ENCODE results near the gene C1QA.

C1QA gene, protein sequence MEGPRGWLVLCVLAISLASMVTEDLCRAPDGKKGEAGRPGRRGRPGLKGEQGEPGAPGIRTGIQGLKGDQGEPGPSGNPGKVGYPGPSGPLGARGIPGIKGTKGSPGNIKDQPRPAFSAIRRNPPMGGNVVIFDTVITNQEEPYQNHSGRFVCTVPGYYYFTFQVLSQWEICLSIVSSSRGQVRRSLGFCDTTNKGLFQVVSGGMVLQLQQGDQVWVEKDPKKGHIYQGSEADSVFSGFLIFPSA

GRCh38 chr1:22636353-22636752 is at the start of gene C1QA:
TSS of gene C1QA (plus strand) at chr1:22636628. CDS start at chr1:22637617, 989 bp downstream.
- no peak for FAIRE-seq

DNA sequence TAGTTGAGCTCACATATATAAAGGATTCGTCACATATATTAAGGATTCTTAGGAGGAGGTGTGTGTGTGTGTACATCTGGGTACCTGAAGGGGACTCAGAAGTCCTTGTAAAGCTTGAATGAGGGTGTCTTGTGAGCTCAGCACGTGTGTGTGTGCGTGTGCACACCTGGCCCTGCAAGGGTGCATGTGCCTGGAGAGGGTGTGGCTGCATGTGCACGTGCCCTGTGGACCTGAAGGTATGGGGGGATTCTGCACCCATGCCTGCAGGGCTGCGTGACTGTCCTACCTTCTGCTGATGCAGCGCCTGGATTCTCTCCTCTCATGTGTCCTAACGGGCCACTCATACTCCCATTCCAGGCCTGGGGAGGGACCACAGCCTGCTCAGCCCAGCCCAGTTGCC is 49.2 kb upstream of the C1QA start:
- FAIRE-seq, result no peak

GRCh38 chr1:22588899-22589422 is 47.5 kb upstream of the C1QA start:
- FAIRE-seq, result no peak

GRCh38 chr1:22591576-22591975 is 44.9 kb upstream of the C1QA start:
- no peak for FAIRE-seq

DNA sequence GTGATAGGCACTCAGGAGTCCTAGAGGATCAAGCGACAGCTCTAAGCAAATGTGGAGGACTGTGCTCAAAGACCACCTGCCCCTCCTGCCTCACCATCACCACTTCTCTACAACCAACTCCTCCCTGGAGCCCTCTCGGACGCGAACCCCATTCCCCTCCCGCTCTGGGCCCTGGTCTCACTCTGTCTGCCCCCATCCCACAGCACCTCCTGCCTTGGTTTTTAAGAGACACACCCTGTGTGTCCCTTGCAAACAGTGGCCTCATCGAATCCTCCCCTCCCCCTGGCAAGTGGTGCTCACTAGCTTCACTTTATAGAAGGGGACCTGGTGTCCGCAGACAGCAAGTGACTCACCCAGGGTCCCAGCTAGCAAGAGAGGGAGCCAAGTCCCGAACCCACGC is 44.4 kb upstream of the C1QA start:
- FAIRE-seq, result no peak

DNA sequence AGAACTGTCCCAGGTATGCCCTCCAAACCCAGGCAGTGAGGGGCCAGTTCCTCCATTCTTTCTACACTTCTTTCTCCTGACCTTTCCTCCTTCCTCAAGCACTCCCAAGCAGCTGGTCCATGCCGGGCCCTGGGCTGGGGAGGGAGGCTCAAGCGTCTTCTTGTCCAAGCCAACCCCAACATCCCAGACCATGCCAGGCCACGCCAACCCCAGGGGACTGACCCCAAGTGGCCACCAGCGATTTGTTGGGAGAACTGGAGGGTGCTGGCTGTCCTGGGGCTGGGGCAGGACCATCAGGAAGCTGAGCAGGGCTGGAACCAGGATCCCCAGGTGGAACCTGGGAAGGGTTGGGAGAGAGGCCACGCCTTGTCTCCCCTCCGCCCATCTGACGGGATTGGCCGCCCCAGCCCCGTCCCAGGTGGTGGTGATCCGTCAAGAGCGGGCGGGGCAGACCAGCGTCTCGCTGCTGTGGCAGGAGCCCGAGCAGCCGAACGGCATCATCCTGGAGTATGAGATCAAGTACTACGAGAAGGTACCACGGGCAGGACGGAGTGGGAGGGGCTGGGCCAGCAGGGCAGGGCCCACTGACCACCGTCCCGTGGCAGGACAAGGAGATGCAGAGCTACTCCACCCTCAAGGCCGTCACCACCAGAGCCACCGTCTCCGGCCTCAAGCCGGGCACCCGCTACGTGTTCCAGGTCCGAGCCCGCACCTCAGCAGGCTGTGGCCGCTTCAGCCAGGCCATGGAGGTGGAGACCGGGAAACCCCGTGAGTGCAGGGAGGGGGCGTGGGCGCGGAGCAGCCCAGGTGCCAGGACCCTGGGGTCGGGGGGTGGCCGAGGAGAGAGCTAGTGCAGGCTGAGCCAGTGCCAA is 43.3 kb upstream of the C1QA start:
- no peak for FAIRE-seq

GRCh38 chr1:22594396-22594795 is 42.0 kb upstream of the C1QA start:
- no peak for FAIRE-seq

GRCh38 chr1:22595108-22595507 is 41.3 kb upstream of the C1QA start:
- no peak for FAIRE-seq

- no peak for FAIRE-seq
Observed at GRCh38 chr1:22597301-22597965, 39.0 kb upstream of the C1QA start.

- FAIRE-seq, result no peak
Observed at GRCh38 chr1:22597996-22598395, 38.4 kb upstream of the C1QA start.

DNA sequence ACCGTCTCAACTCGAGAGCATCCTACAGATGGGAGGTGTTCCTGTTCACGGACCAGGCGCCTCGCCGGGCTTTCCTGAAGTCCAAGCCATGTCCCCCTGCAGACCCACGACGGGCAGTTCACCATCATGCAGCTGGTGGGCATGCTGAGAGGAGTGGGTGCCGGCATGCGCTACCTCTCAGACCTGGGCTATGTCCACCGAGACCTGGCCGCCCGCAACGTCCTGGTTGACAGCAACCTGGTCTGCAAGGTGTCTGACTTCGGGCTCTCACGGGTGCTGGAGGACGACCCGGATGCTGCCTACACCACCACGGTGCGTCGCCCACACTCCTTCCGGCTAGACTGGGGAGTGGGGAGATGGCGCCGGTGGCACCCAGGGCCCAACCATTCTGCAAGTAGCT is 37.7 kb upstream of the C1QA start:
- FAIRE-seq, result no peak

DNA sequence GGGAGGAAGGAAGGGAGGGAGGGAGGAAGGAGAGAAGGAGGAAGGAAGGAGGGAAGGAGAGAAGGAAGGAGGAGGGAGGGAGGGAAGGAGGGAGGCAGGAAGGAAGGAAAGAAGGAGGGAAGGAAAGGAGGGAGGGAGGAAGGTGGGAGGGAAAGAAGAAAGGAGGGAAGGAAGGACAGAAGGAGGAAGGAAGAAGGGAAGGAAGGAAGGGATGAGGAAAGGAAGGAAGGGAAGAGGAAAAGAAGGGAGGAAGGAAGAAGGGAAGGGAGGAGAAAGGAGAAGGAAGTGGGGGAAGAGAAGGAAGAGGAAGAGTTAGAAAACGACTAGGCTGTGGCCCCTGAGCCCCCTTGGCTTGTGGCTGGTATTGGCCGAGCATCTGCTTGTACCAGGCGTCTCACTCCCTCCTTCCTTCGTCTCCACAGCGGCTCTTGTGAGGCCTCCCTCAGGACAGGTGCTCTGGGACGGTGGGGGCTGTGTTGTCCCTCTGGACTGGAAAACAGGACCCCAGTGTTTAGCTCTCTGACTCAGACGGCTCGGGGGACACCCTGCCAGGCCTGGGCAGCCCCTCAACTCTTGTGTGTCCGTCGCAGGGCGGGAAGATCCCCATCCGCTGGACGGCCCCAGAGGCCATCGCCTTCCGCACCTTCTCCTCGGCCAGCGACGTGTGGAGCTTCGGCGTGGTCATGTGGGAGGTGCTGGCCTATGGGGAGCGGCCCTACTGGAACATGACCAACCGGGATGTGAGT is 36.2 kb upstream of the C1QA start:
- FAIRE-seq, result no peak

GRCh38 chr1:22600817-22601605 is 35.4 kb upstream of the C1QA start:
- FAIRE-seq, result no peak

DNA sequence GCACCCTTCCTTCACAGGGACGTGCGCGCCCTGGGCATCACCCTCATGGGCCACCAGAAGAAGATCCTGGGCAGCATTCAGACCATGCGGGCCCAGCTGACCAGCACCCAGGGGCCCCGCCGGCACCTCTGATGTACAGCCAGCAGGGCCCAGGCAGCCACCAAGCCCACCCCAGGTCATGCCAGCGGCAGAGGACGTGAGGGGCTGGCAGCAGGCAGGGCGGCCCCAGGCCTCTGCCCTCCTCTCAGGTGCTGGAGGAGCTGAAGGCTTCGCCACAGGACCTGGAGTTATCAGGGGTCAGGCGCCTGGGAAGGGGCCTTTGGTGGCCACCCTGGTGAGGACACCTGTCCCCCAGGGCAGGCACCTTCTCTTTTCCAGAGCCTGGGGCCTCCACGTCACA is 34.8 kb upstream of the C1QA start:
- no peak for FAIRE-seq

DNA sequence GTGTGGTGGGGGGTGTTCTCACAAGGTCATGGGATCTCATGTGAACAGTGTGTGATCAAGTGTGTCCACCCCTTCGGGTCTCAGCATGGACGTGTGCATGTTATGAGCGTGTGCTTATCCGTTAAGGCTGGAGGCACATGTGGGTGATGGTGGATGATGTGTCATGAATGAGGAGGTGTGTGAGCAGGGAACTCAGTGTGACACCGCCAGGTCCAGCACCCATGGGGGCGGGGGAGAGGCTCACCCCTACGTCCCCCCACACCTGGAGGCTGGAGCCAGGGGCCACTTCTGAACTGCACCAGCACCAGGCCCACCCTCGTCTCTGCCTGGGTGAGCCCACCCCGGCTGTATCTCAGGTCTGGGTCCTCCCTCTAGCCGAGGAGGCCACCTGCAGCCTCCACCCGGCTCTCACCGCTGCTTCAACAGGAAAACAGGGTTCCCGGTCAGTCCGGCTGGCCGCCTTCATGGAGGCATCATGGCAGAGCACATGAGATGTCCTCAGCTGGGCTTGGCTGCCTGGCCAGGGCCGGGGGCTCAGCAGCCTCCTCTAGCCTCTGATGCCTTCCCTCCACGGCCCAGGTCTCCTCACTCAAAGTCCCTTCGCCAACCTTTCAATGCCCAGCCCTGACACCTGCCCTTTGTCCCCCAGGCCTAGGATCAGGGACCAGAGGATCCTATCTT is 34.2 kb upstream of the C1QA start:
- no peak for FAIRE-seq

DNA sequence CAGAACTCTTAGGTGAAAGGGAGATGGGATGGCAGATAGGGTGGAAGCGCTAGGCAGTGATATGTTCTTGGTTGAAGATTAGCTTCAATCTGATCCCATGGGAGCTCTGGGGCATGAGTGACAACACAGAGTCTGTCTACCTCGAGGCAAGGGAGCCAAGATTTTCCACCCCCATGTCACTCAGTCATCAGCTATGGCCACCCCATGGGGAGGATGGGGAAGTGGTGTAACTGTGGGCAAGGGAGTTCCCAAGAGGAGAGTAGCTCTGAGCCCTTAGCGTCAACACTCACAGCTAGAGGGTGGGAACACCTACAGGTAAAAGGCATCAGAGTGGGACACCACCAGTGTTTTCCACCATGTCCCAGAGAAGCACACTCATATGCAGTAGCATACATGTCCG is 30.3 kb upstream of the C1QA start:
- FAIRE-seq, result no peak

DNA sequence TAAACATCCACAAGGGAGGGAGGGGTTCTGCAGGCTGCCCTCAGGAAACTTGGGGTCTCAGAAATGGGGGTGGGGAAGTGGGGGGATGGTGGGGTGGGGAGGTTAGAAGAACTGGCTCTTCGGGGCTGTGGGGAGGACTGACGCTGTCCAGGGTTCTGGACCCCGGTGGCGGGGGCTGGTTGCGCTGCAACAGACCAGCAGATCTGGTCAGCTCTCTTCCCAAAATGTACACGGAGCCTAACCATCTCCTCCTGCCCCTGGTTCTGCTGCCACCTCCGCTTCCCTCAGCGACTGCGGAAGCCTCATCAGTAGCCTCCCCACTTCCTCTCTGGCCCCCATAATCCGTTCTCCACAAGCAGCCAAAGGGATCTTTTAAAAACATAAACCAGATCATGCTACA is 29.3 kb upstream of the C1QA start:
- FAIRE-seq, result no peak

DNA sequence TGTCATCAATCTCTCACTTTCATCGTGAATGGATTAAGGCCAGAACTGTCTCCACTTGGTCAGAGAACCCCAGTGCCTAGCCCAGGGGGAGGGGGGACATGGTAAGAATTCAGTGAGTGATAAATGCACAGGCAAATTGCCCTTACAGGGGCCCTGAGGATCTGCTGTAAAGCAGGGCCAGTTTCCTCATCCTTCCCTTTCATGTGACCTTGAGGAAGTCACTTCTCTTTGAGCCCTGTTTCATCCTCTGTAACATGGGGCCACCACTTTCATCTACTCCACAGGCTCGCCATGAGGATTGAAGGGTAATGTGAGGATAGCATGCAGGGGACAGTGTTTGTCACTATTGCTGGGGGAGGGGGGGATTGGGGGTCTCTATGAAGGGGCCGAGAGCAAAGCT is 28.1 kb upstream of the C1QA start:
- FAIRE-seq, result no peak

DNA sequence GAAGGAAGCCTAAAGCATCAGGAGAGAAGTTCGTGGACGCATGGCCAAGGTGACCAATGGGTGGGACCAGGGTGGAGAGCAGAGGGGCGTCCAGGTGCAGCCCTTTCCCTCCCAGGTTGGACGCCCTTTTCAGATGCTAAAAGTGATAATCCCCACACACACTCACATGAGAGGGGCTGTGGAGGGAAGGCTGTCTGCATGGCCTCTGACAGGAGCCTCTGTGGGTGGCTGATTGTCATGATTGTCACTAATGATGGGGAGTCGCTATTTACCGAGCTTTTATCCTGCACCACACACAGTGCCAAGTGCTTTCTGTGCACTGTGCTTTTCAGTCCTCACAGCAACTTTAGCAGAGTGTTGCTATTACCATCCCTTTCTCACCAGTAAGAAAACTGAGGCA is 27.1 kb upstream of the C1QA start:
- no peak for FAIRE-seq

- no peak for FAIRE-seq
Observed at GRCh38 chr1:22611530-22611947, 24.9 kb upstream of the C1QA start.
